Activated CD4-positive, alpha-beta T cell treated with anti-CD3 and anti-CD28 coated beads for 36 hours (primary cell): ENCODE data around the gene RILPL1. TPM values are rescaled to one million over a fixed set of nuclear protein-coding genes. Genes with fewer than 3 reads are reported as not detected.
A peak's percentile ranks its signal among the peaks of the same experiment; 100 is the strongest.
"Not testable (repeated sequence)": the region's sequence is repeated elsewhere in the genome, so short reads cannot be mapped to it uniquely, and the experiment has no call there.

ENCODE experiments used
- ATAC-seq: fragments of 200-7000 bp; cut with Tn5 transposase; one replicate; pipeline ENCODE4 v1.10.0; 2021; ENCODE audit warnings: mild to moderate bottlenecking, moderate library complexity
- CTCF ChIA-PET: fragments of 350-600 bp; sonication (Branson Sonifier 250); formaldehyde crosslinking; loops from one replicate; lab custom pipeline; 2021; ENCODE audit warnings: antibody characterized with exemption; lab: Charles Lee
- POLR2A ChIA-PET: fragments of 350-600 bp; sonication (Branson Sonifier 250); formaldehyde crosslinking; loops from one replicate; lab custom pipeline; 2021; ENCODE audit warnings: antibody characterized with exemption, inconsistent platforms; lab: Charles Lee
- DNase-seq: peaks from one replicate; pipeline ENCODE4 v3.0.0-alpha.2; 2020
- H3K27ac Mint-ChIP-seq: one replicate; pipeline ENCODE4 v1.8.0; 2021; ENCODE audit warnings: mixed read lengths
- H3K27me3 Mint-ChIP-seq: one replicate; pipeline ENCODE4 v1.8.0; 2021; ENCODE audit warnings: mixed read lengths
- H3K36me3 Mint-ChIP-seq: one replicate; pipeline ENCODE4 v1.8.0; 2021; ENCODE audit warnings: low read depth, mixed read lengths
- H3K4me1 Mint-ChIP-seq: one replicate; pipeline ENCODE4 v1.8.0; 2021; ENCODE audit warnings: mixed read lengths
- H3K4me3 Mint-ChIP-seq: one replicate; pipeline ENCODE4 v1.8.0; 2021; ENCODE audit warnings: mild to moderate bottlenecking, moderate library complexity, mixed read lengths
- H3K9me3 Mint-ChIP-seq: one replicate; pipeline ENCODE4 v1.8.0; 2021; ENCODE audit warnings: low read depth, mixed read lengths
- intact Hi-C, 2 experiments: fragments of 100-400 bp; cut with DNase I in 1 of 2; cut with micrococcal nuclease in 1 of 2; formaldehyde crosslinking; loops; one replicate each; pipeline versions ENCODE4 v1.14.2 to v1.15.1; 2022 to 2024; cut with DNase I, micrococcal nuclease
- total RNA-seq, 2 experiments: library from RNA; stranded (reverse); gene quantifications; one replicate each; pipeline ENCODE4 v1.2.3, GENCODE V29; 2021

The RILPL1 gene
- total RNA-seq, 2 experiments from 2014 or later: 4.7 to 5.3 TPM

GRCh38 chr12:123491056-123491455 is 42.5 kb downstream of the RILPL1 start:
- no peaks in the 10 kb centered on the region for H3K9me3 Mint-ChIP-seq

GRCh38 chr12:123490089-123490488 is 43.4 kb downstream of the RILPL1 start:
- Mint-ChIP-seq H3K4me3 (no peak overlapping the region), H3K27ac (no peak overlapping the region), H3K27me3 (no peaks in the 10 kb centered on the region), H3K9me3 (no peaks in the 10 kb centered on the region), H3K4me1 (no peaks in the 10 kb centered on the region), H3K36me3 (no peaks in the 10 kb centered on the region)
- ChIA-PET CTCF (no interaction called here), POLR2A (no interaction called here)
- ATAC-seq (no peak), DNase-seq (no peak)
- intact Hi-C loops: no loop called here

More at GRCh38 chr12:123491056-123491455, 42.5 kb downstream of the RILPL1 start:
- H3K27ac Mint-ChIP-seq: no peak overlapping the region
- intact Hi-C loops: no loop called here
- POLR2A ChIA-PET: no interaction called here
- H3K27me3 Mint-ChIP-seq: no peaks in the 10 kb centered on the region
- DNase-seq (no peak), ATAC-seq (no peak)
- no peaks in the 10 kb centered on the region for H3K4me1 Mint-ChIP-seq
- CTCF ChIA-PET: interaction anchor here (0.6 kb wide), 1 partner anchor 92 kb away, joined by 3 read pairs; no protein-coding TSS in a partner anchor
- H3K36me3 Mint-ChIP-seq: no peaks in the 10 kb centered on the region
- no peak overlapping the region for H3K4me3 Mint-ChIP-seq

GRCh38 chr12:123489580-123489979 is 43.9 kb downstream of the RILPL1 start:
- ATAC-seq (no peak), DNase-seq (no peak)
- Mint-ChIP-seq H3K9me3 (no peaks in the 10 kb centered on the region), H3K27ac (no peak overlapping the region), H3K4me1 (peaks cover 5% of the 10 kb centered on the region), H3K36me3 (no peaks in the 10 kb centered on the region), H3K4me3 (no peak overlapping the region), H3K27me3 (no peaks in the 10 kb centered on the region)
- intact Hi-C loops: loop anchor here in 1 of 2 experiments (10.0 kb wide), 1 partner anchor 495 kb away; no protein-coding TSS in a partner anchor
- CTCF ChIA-PET: no interaction called here
- POLR2A ChIA-PET: no interaction called here

- ChIA-PET CTCF (no interaction called here), POLR2A (no interaction called here)
- no peak for ATAC-seq
- no peak for DNase-seq
- Mint-ChIP-seq H3K4me3 (no peak overlapping the region), H3K9me3 (no peaks in the 10 kb centered on the region), H3K4me1 (peaks cover 14% of the 10 kb centered on the region), H3K36me3 (no peaks in the 10 kb centered on the region), H3K27me3 (no peaks in the 10 kb centered on the region), H3K27ac (no peak overlapping the region)
- intact Hi-C loops: loop anchor here in 1 of 2 experiments (10.0 kb wide), 1 partner anchor 494 kb away; no protein-coding TSS in a partner anchor
These were observed 44.8 kb downstream of the RILPL1 start for GRCh38 chr12:123488539-123489230.

GRCh38 chr12:123487428-123487827 is 46.1 kb downstream of the RILPL1 start:
- Mint-ChIP-seq H3K27ac (no peak overlapping the region), H3K4me1 (peaks cover 16% of the 10 kb centered on the region), H3K9me3 (no peaks in the 10 kb centered on the region), H3K27me3 (no peaks in the 10 kb centered on the region), H3K36me3 (no peaks in the 10 kb centered on the region), H3K4me3 (no peak overlapping the region)
- no peak for ATAC-seq
- POLR2A ChIA-PET: interaction anchor here (0.6 kb wide), 1 partner anchor 1398 kb away, joined by 3 read pairs; no protein-coding TSS in a partner anchor
- no peak for DNase-seq
- intact Hi-C loops: loop anchor here in 1 of 2 experiments (10.0 kb wide), 1 partner anchor 493 kb away; no protein-coding TSS in a partner anchor
- CTCF ChIA-PET: interaction anchor here (0.7 kb wide), 1 partner anchor 622 kb away, joined by 3 read pairs; no protein-coding TSS in a partner anchor

- Mint-ChIP-seq H3K27me3 (no peaks in the 10 kb centered on the region), H3K4me1 (peaks cover 16% of the 10 kb centered on the region), H3K27ac (no peak overlapping the region), H3K4me3 (no peak overlapping the region), H3K36me3 (no peaks in the 10 kb centered on the region), H3K9me3 (no peaks in the 10 kb centered on the region)
- DNase-seq (no peak), ATAC-seq (no peak)
- intact Hi-C loops: loop anchor here in 1 of 2 experiments (10.0 kb wide), 1 partner anchor 491 kb away; no protein-coding TSS in a partner anchor
- ChIA-PET POLR2A (no interaction called here), CTCF (no interaction called here)
These were observed 47.8 kb downstream of the RILPL1 start for GRCh38 chr12:123485756-123486155.

- peak; percentile 39 for ATAC-seq
- Mint-ChIP-seq H3K9me3 (no peaks in the 10 kb centered on the region), H3K4me3 (no peak overlapping the region), H3K4me1 (peaks cover 16% of the 10 kb centered on the region), H3K27me3 (no peaks in the 10 kb centered on the region), H3K27ac (peak overlapping the region; percentile 23), H3K36me3 (no peaks in the 10 kb centered on the region)
- intact Hi-C loops: loop anchor here in 1 of 2 experiments (10.0 kb wide), 1 partner anchor 489 kb away; no protein-coding TSS in a partner anchor
- POLR2A ChIA-PET: no interaction called here
- CTCF ChIA-PET: interaction anchor here (0.6 to 1.5 kb wide), 3 partner anchors 36 to 98 kb away, joined by 3 to 4 read pairs (median 4); no protein-coding TSS in a partner anchor
- DNase-seq: peak; percentile 24
These were observed 49.8 kb downstream of the RILPL1 start for GRCh38 chr12:123483602-123484248.

GRCh38 chr12:123482876-123483275 is 50.6 kb downstream of the RILPL1 start:
- Mint-ChIP-seq H3K27me3 (no peaks in the 10 kb centered on the region), H3K4me1 (peaks cover 16% of the 10 kb centered on the region), H3K27ac (no peak overlapping the region), H3K36me3 (no peaks in the 10 kb centered on the region), H3K9me3 (no peaks in the 10 kb centered on the region), H3K4me3 (no peak overlapping the region)
- ChIA-PET POLR2A (interaction anchor here (0.5 kb wide), 1 partner anchor 789 kb away, joined by 5 read pairs; no protein-coding TSS in a partner anchor), CTCF (interaction anchor here (0.6 to 1.5 kb wide), 4 partner anchors 35 to 375 kb away, joined by 3 to 4 read pairs (median 4); no protein-coding TSS in a partner anchor)
- ATAC-seq (no peak), DNase-seq (no peak)
- intact Hi-C loops: loop anchor here in 1 of 2 experiments (10.0 kb wide), 1 partner anchor 488 kb away; no protein-coding TSS in a partner anchor

- H3K9me3 Mint-ChIP-seq, H3K4me3 Mint-ChIP-seq, H3K27me3 Mint-ChIP-seq, H3K36me3 Mint-ChIP-seq, H3K27ac Mint-ChIP-seq, DNase-seq, ATAC-seq, CTCF ChIA-PET: not testable (repeated sequence)
- H3K4me1 Mint-ChIP-seq: peaks cover 19% of the 10 kb centered on the region
- POLR2A ChIA-PET: interaction anchor here (0.7 kb wide), 1 partner anchor 24 kb away, joined by 3 read pairs; no protein-coding TSS in a partner anchor
- intact Hi-C loops: loop anchor here in 1 of 2 experiments (10.0 kb wide), 1 partner anchor 486 kb away; no protein-coding TSS in a partner anchor
These were observed 52.3 kb downstream of the RILPL1 start for GRCh38 chr12:123481251-123481650.

GRCh38 chr12:123479442-123480180 is 53.9 kb downstream of the RILPL1 start:
- DNase-seq: no peak
- H3K36me3 Mint-ChIP-seq: peaks cover 2% of the 10 kb centered on the region
- ChIA-PET POLR2A (interaction anchor here (0.6 kb wide), 1 partner anchor 103 kb away, joined by 4 read pairs; no protein-coding TSS in a partner anchor), CTCF (no interaction called here)
- no peaks in the 10 kb centered on the region for H3K9me3 Mint-ChIP-seq
- no peak for ATAC-seq
- intact Hi-C loops: loop anchor here in 1 of 2 experiments (10.0 kb wide), 1 partner anchor 485 kb away; no protein-coding TSS in a partner anchor
- H3K27me3 Mint-ChIP-seq: no peaks in the 10 kb centered on the region
- H3K27ac Mint-ChIP-seq: no peak overlapping the region
- peaks cover 25% of the 10 kb centered on the region for H3K4me1 Mint-ChIP-seq
- no peak overlapping the region for H3K4me3 Mint-ChIP-seq
